Glutamatergic neuron (in vitro differentiated cells): ENCODE measurements around the gene KASH5. TPM values are rescaled to one million over a fixed set of nuclear protein-coding genes. Genes with fewer than 3 reads are reported as not detected.

Experiments
- DNase-seq: peaks from one replicate; pipeline ENCODE4 v3.0.0; 2022
- H3K27ac Mint-ChIP-seq: one replicate; pipeline ENCODE4 v1.8.0; 2020; ENCODE audit warnings: mild to moderate bottlenecking, mixed read lengths, inconsistent platforms; ENCODE audit not compliant: unreplicated experiment
- H3K27me3 Mint-ChIP-seq: one replicate; pipeline ENCODE4 v1.8.0; 2020; ENCODE audit warnings: mild to moderate bottlenecking, moderate library complexity, mixed read lengths, inconsistent platforms; ENCODE audit not compliant: unreplicated experiment
- H3K36me3 Mint-ChIP-seq: one replicate; pipeline ENCODE4 v1.8.0; 2020; ENCODE audit warnings: mild to moderate bottlenecking, mixed read lengths, inconsistent platforms; ENCODE audit not compliant: unreplicated experiment
- H3K4me1 Mint-ChIP-seq: one replicate; pipeline ENCODE4 v1.8.0; 2020; ENCODE audit warnings: mild to moderate bottlenecking, low read depth, mixed read lengths, inconsistent platforms; ENCODE audit not compliant: unreplicated experiment
- H3K4me3 Mint-ChIP-seq: one replicate; pipeline ENCODE4 v1.8.0; 2020; ENCODE audit warnings: mild to moderate bottlenecking, mixed read lengths, inconsistent platforms; ENCODE audit not compliant: unreplicated experiment
- H3K9me3 Mint-ChIP-seq: one replicate; pipeline ENCODE4 v1.8.0; 2020; ENCODE audit warnings: mild to moderate bottlenecking, moderate library complexity, mixed read lengths, inconsistent platforms; ENCODE audit not compliant: unreplicated experiment
- total RNA-seq: library from RNA; stranded (reverse); fragmentation: NEBNext Ultra II Directional; extraction: Animal tissue kit (Norgen Biotek cat#: 25700); gene quantifications from one replicate; pipeline ENCODE4 v1.2.1, GENCODE V29; 2021; ENCODE audit not compliant: unreplicated experiment
- TF ChIP-seq, protein P1 (sequence below): fragments of 200-600 bp; sonication (generic); IDR thresholded peaks from one replicate; pipeline ENCODE4 v1.5.0; 2021; ENCODE audit not compliant: partially characterized antibody, unreplicated experiment

The KASH5 gene
- total RNA-seq, 1 donor from 2014 or later = 0.49 TPM

DNA sequence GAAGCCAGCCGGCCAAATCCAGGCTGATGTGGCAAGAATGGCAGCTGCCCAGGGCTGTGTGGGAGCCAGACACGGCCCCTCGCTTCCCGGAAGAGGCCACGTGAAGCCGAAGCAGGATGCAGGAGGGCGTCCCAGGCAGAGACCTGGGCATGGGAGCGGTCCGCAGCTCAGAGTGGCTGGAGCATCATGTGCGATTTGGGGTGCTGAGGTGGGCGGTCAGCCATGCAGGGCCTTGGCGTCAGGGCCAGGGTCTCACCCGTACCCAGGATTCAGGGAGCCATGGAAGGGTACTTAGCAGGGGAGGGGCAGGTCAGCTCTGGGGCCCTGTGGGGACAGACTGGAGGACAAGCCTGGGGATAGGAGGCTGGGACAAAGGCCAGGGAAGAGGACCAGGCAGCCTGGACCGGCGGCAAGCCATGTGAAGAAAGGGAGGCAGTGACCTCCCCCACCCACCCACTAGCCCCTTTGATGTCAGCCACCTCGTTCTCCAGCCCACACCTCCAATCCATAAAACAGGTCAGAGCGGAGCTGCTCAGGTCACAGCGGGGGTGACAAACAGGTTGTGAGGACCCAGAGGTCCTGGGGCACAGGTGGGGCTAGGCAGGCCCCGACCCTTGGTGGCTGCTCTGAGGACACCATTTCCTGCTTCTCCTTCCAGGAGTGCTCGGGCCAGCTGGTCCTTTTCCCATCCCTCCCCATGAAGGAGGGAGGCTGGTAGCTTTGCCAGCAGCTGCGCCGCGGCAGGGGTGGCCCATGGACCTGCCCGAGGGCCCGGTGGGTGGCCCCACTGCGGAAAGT lies 2.3 kb downstream of the KASH5 start:
- peaks cover 10% of the 10 kb centered on the region for H3K4me1 Mint-ChIP-seq
- H3K27ac Mint-ChIP-seq = no peak overlapping the region
- H3K9me3 Mint-ChIP-seq = peaks cover 9% of the 10 kb centered on the region
- no peak overlapping the region for H3K4me3 Mint-ChIP-seq
- peaks cover 8% of the 10 kb centered on the region for H3K27me3 Mint-ChIP-seq
- no peak for DNase-seq
- TF ChIP-seq, protein P1, sequence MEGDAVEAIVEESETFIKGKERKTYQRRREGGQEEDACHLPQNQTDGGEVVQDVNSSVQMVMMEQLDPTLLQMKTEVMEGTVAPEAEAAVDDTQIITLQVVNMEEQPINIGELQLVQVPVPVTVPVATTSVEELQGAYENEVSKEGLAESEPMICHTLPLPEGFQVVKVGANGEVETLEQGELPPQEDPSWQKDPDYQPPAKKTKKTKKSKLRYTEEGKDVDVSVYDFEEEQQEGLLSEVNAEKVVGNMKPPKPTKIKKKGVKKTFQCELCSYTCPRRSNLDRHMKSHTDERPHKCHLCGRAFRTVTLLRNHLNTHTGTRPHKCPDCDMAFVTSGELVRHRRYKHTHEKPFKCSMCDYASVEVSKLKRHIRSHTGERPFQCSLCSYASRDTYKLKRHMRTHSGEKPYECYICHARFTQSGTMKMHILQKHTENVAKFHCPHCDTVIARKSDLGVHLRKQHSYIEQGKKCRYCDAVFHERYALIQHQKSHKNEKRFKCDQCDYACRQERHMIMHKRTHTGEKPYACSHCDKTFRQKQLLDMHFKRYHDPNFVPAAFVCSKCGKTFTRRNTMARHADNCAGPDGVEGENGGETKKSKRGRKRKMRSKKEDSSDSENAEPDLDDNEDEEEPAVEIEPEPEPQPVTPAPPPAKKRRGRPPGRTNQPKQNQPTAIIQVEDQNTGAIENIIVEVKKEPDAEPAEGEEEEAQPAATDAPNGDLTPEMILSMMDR = no peak
- peaks cover 9% of the 10 kb centered on the region for H3K36me3 Mint-ChIP-seq

DNA sequence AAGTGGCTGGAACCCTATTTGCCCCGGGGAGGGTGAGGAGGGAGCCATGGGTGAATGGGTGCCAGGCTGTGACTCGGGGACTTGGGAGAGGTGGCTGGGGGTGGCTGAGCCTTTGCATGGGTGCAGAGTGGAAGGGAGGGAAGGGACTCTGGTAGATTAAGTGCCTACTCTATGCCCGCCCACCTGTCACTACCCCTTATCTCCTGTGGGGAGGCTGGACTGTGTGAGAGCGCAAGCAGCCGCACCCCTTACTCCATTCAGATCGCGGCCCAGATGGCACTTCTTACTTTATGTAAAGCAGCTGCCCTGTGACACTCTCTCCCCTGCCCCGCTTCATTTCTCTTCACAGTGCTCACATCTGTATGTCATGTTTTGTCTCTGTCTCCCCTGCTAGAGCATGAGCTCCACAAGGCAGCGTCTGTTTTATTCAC lies 2.9 kb downstream of the KASH5 start:
- Mint-ChIP-seq H3K27me3 (peaks cover 8% of the 10 kb centered on the region), H3K36me3 (peaks cover 9% of the 10 kb centered on the region), H3K4me1 (peaks cover 10% of the 10 kb centered on the region), H3K27ac (peak overlapping the region; percentile 33), H3K9me3 (peaks cover 9% of the 10 kb centered on the region), H3K4me3 (no peak overlapping the region)
- DNase-seq = no peak
- TF ChIP-seq, protein P1 = no peak

DNA sequence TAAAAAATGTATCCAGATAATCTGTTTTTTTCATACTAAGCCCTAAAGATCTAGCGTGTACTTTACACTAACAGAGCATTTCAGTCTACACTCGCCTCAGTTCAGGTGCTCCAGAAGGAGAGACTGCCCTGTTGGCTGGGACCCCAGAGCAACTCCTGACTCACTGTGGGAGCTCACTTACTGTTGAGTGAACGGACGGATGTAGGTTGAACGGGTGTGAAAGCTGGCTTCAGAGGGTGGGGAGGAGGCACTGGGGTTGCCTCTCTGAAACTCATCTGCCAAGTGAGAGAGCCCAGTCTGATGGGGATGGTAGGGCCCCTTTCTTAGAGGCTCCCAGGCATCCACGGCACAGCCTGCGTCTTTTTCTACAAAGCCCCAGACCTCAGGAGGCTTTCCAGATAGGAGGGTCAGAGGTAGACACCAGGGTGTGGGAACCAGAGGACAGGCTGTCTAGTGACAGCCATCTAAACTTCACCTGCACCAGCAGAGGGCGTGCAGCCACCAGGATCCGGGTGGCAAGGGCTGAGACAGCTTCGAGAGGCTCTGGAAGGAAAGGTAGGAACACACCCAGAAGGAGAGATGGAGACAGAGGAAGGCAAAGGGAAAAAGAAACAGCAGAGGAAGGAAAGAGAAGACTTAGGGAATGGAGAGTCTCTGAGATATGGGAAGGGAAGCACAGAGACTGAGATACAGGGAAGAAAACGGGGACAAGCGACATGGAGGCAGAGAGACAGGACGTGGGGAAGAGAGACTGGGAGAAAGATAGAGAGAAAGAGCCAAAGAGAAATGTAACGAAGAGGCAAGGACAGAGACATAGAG lies 3.7 kb downstream of the KASH5 start:
- peak overlapping the region; percentile 4 for H3K4me3 Mint-ChIP-seq
- peaks cover 9% of the 10 kb centered on the region for H3K9me3 Mint-ChIP-seq
- peaks cover 9% of the 10 kb centered on the region for H3K36me3 Mint-ChIP-seq
- peak; percentile 88 for DNase-seq
- peak overlapping the region; percentile 67 for H3K27ac Mint-ChIP-seq
- peaks cover 10% of the 10 kb centered on the region for H3K4me1 Mint-ChIP-seq
- TF ChIP-seq, protein P1 = peak; percentile 80
- H3K27me3 Mint-ChIP-seq = peaks cover 8% of the 10 kb centered on the region

DNA sequence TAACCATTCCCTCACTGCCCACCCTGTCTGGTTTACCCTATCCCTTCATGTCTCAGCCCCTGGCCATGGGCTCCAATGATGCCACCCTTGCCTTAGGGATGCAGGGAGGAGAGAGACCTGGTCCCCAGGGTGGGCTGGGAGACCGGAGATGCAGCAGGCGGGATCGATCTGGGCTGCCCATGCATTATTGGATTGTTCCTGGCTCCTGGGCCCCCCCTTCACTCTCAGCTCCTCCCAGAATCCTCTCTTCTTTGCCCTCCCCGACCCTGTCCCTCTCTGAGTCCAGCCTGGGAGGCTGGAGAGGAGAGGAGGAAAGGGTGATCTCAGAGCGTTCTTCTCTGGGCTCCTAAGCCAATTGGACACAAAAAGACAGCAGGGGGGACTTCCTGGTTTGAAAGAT lies 5.8 kb downstream of the KASH5 start:
- H3K4me1 Mint-ChIP-seq = peaks cover 16% of the 10 kb centered on the region
- TF ChIP-seq, protein P1 = no peak
- no peak overlapping the region for H3K27ac Mint-ChIP-seq
- H3K36me3 Mint-ChIP-seq = peaks cover 4% of the 10 kb centered on the region
- H3K4me3 Mint-ChIP-seq = no peak overlapping the region
- no peak for DNase-seq
- peaks cover 2% of the 10 kb centered on the region for H3K27me3 Mint-ChIP-seq
- H3K9me3 Mint-ChIP-seq = peaks cover 6% of the 10 kb centered on the region
